DLD1 (cell line): ENCODE data around the gene ABCC5.
"Not testable (repeated sequence)": the region's sequence is repeated elsewhere in the genome, so short reads cannot be mapped to it uniquely, and the experiment has no call there.

Source experiments
- in situ Hi-C: cut with HindIII; loops from 2 replicates; pipeline ENCODE4 v1.10.0; 2017; ENCODE audit warnings: low sequenced_read_pairs

Gene ABCC5

DNA sequence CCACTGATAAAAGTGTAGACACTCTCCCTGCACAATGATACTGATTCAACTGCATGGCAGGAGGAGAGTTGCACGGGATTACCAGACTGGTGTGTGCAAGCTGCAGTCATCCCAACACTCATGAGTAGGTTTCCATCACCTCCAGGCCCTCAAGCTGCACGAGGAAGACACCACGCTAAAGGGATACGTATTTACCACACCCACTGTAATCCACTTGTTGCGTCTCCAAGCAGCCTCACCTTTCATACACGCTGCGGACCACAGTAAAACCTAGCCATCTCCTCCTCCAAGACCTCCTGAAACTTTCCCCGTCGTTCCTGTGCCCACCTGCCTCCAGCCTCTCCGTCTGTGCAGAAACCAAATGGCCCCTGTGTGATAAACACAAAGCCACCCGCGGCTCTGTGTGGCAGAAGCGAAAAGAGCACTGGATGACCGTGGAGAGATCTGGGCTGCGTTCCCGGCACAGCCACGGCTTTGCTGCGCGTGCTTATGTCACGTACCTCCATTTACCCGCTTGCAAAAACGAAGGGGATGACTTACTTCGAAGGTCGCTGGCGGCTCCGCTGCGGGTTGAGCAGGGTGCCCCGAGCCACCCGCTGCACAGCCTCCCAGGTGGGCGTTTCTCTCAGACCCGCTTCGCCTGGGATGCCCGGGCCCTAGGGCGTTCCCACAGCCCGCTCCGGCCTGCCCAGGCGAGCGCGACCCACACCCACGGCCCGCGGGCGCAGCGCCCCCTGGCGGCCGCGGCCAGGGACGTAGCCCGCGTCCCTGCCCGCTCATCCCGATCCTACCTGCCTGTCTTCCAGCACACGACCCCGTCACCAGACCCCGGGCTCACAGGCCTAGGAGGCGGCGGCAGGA, 643 bp downstream of the ABCC5 start:
- in situ Hi-C loops = loop anchor here (10.0 kb wide), 1 partner anchor 122 kb away; no protein-coding TSS in a partner anchor

DNA sequence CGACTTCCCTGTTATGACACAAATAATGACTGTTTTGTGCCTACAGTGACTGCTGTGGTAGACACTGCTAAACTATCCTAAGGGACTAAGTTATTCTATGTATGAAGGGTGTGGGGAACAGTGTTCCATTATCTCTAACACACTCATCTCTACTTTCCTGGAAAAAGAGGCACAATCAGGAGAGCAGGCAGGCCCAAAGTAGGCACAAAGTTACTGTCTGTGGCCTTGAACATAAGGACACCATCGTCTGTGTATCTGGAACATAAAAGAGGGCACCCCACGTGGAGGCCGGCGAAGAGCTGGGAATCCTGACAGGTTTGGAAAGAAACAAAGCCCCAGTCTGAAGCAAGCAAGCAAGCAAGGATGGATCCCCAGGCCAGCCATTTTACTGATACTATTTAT, 1.5 kb downstream of the ABCC5 start:
- in situ Hi-C loops = loop anchor here (10.0 kb wide), 1 partner anchor 121 kb away; no protein-coding TSS in a partner anchor

DNA sequence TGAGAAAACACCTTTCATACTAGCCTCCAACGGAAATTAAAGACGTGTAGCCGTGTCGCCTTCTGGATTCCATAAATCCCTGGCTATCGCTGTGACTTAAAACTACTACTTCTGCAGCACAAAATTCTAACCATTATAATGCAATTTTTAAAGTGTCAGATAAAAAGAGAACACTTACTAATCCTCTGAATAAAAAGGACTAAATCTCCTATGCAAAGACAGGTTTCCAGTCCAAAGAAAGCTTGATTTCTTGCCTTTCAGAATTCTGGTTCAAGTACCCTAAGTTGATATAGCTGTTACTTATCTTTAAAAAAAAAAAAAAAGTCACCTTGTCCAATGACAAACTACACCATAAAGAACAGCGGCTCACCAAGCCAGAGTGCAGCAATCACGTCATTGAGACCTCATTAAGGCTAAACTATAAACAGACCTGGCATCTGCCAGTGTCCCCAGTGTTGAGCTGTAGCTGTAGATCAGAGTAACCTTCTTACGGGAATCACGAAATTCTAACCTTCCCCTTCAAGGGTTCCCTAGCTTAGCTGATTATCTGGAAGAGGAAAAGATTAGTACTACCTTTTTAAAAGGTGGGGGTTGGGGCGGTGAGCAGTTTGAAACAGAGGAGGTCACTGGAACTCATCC, 2.2 kb downstream of the ABCC5 start:
- in situ Hi-C loops = loop anchor here (10.0 kb wide), 1 partner anchor 121 kb away; no protein-coding TSS in a partner anchor

DNA sequence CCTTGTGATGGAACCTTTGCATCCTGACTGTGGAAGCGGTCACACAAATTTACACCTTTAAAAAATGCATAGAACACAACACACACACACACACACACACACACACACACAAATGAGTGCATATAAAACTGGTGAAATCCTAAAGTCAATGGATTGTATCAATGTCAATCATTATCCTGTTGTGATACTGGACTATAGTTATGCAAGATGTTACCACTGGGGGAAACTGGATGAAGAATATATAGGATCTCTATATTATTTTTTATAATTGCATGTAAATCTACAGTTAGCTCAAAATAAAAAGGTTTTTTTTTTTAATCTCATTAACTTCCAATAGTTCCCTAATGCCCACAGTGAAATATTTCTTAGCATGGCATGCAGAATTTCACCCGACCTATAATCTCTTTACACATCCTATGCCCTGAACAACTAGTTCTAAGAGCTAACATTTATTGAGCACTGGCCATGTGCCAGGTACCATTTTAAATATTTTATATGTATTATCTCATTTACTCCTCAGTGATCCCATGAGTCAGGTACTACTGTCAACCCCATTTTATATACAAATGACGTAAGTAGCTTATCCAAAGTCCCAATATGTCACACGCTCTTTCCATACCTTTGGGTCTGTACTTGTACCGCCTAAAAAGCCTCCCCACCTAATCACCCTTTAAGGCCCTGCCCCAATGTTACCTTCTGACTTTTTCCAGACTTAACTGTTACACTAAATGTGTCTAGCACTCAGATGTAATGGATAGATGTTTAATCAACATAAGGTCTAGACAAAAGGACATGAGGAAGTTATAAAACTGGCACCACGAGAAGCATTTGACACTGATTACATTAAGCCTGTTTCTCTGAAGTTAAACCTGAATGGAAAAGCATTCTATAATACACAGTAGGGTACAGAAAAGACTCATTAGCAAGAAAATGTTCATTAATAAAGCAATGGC, 5.5 kb downstream of the ABCC5 start:
- in situ Hi-C loops = loop anchor here (10.0 kb wide), 1 partner anchor 117 kb away; no protein-coding TSS in a partner anchor

DNA sequence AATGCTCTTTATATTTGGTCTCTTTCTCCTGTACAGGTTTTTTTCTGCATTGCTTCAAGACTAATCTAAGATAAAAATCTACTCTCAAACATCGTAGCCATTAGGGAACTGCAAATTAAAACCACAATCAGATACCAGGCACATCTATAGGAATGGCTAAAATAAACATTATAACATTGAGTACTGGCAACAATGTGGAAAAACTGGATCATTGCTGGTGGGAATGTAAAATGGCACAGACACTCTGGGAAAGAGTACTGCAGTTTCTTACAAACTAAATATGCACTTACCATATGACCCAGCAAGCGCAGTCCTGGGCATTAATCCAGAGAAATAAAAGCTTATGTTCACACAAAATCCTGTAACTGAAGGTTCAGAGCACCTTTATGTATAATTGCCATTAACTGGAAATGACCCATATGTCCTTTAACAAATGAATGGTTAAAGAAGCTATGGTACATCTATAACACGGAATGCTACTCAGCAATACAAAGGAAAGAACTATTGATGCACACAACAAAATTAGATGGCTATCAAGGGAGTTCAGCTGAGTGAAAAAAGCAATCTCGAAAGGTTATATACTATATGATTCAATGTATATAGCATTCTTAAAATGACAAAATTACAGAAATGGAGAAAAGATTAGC, 6.3 kb downstream of the ABCC5 start:
- in situ Hi-C loops = loop anchor here (10.0 kb wide), 1 partner anchor 117 kb away; no protein-coding TSS in a partner anchor

DNA sequence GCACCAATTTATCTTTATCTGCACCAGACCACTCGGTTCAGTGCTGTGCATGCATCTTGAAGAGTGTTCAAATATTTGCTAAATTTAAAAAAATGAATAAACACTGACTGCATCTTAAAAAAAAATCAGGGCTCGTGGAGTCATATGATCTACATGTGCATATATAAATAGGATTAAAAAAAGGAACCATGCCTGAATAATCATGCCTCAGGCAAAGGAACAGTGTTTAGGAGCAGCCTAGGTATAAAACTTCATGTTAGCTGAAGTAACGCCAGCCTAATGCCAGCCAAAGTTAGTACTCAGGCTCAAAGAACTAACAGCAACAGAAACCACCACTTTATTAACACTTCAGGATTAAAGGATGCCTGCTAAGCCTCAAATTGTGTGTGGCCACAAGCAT, 9.5 kb downstream of the ABCC5 start:
- in situ Hi-C loops = no loop called here

DNA sequence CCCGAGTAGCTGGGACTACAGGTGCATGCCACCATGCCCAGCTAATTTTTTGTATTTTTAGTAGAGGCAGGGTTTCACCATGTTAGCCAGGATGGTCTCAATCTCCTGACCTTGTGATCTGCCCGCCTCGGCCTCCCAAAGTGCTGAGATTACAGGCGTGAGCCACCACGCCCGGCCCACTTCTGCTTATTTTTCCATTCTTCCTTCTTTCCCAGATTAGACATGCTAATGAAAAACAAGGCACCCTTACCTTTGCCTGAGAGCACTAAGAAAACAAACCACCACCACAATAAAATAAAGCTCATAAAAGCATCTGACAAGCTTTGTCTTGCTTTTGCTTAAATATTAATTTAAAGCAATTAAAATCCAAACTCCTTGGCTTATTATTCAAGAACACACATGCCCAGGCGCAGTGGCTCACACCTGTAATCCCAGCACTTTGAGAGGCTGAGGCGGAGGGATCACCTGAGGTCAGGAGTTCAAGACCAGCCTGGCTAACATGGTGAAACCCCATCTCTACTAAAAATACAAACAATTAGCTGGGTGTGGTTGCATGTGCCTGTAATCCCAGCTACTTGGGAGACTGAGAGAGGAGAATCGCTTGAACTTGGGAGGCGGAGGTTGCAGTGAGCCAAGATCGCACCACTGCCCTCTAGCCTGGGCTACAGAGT, 10.4 kb downstream of the ABCC5 start:
- in situ Hi-C loops = not testable (repeated sequence)

DNA sequence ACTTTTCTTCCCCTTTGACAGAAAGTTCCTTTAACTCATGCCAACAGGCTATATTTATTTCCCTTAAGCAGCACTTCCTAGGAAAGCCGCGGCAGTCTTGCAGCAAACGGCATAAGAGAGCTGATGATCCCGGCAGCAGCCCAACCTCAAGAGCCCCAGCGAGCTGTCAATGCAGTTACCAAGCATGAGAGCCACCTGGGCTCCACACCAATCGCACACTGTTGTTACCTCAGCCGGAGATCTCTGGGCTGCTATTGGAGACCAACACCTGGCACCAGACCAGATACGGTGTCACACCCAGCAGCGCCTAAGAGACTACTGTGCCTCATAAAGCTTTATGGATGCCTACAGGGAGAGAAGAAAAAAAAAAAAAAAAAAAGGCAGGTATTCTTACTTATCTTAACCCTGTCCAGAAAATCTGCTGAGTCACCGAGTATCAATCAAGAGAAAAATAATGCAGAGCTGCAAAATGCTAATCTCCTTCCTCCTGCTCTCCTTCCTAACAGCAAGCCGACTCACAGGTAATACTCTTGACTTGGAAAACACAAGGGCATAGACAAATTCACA, 11.7 kb downstream of the ABCC5 start:
- in situ Hi-C loops = no loop called here

DNA sequence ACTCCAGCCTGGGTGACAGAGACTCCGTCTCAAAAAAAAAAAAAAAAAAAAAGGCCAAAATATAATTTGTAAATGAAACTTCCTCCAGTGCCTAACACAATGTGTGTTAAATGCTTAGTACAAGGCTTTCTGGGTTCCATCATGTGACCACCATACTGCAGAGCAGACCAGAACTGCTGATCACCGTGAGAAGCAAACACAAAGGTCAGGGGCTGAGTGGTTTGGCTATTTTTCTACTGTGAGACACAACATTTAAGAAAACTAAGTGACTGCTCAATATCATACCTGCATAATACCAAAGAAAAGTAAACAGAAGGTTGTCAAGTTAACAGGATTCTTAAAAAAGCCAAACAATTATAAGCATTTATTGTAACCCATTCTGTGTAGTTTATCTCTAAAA, 13.2 kb downstream of the ABCC5 start:
- in situ Hi-C loops = no loop called here

DNA sequence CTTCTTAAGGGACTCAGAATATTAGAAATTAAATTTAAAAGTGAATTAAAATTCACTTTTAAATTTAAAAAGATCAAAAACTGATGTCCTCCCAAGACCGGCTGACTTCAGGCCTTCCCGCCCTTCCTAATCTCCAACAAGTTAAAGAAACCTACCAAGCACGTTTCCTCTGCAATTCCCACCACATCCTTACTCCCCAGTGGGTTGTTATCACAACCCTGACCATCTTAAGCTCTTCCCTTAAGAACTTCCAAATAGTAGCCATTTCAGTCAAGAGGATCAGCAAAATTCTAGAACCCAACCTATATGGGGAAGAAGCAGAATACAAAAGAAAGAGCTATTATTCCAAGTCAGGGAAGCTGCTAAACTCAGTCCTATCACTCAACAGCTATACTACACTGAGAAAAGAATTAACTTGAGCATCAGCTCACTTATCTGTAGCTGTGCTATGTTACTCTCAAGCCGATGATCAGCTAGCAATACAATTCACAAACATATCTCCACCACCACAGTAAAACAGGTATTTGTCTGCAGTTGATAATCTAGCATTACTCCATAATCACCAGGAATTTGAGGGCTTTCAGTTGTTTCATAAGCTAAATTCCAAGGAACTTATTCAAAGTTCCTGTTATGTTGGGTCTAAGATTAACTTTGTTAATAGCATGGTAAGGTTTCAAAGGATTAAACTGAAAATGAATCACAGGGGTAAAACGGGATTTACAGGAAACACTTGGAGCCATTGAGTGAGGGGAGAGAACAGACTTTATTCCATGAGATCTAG, 14.3 kb downstream of the ABCC5 start:
- in situ Hi-C loops = no loop called here

DNA sequence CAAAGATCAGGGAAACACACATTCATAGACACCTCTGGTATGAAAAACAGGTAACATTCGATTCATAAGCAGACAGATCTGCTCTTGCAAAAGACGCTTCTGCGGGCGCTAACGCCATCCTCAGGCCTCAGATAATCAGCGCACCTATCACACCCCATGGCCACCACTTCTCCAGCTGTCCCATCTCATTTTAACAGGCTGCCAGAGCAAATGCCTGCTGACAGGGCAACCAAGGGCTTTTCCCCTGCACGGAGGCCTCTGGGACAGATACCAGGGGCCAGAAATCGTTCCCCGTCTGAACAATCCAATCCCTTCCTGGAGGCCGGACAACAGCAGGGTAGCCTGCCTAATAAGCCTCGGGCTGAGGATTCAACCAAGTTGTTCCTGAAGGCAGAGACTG, 15.2 kb downstream of the ABCC5 start:
- in situ Hi-C loops = no loop called here

DNA sequence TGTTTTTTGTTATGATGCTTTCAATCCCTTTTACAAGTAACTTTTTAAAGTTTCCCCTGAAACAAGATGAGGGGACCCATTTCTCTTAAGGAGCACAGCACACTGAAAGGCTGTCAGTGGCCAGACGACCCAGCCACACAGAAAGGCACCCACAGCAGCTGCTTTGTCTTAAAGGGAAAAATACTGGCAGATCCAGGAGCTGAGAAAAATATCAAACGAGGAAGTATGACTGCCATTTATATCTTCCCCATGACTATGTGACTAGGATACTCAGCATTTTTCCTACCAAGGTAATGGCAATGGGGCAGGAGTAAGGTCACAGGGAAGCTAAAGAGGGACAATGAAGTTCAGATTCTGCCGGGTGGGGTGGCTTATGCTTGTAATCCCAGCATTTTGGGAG, 15.9 kb downstream of the ABCC5 start:
- in situ Hi-C loops = no loop called here

DNA sequence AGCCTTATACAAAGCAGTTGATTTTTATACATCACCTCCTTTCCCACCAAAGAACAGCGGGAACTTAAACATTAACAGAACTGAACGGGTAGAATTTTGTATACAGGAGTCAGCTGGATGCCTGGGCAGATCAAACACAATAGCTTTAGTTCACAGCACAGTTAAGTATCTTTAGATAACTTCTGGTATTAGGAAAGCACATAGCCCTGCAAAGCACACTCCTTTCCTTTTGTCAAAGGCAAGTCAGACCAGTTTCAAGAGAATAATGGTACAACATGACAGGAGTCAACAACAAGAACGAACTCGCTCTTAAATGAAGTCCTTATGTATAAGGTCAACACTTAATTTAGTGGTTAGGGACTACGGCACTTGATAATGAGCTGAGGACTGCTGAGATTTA, 26.3 kb downstream of the ABCC5 start:
- in situ Hi-C loops = no loop called here

DNA sequence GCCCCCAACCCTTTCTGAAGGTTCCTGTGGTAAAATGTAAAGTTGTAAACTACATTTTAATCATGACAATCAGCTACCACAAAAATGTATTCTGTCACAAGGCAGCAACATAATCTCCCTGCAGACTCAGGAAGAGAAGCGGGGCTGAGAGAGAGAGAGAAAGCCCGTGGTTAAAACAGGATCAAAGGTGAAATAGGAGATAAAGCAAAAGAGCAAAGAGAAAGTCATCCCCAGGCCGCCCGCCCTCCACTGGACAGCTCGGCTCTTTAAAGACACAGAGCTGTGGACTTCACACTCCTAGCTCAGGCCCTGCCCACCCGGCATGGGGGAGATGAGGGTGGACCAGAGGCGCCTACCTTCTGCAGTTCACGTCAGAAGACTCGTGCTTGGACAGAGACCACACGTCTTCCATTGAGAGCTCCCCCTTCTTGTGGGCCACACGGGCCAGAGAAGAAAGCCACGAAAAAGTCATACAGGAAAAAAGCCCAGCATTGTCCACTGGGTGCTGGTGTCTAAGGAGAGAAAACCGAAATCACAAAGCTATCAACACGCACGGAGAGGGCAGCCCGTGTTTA, 29.4 kb downstream of the ABCC5 start:
- in situ Hi-C loops = no loop called here

DNA sequence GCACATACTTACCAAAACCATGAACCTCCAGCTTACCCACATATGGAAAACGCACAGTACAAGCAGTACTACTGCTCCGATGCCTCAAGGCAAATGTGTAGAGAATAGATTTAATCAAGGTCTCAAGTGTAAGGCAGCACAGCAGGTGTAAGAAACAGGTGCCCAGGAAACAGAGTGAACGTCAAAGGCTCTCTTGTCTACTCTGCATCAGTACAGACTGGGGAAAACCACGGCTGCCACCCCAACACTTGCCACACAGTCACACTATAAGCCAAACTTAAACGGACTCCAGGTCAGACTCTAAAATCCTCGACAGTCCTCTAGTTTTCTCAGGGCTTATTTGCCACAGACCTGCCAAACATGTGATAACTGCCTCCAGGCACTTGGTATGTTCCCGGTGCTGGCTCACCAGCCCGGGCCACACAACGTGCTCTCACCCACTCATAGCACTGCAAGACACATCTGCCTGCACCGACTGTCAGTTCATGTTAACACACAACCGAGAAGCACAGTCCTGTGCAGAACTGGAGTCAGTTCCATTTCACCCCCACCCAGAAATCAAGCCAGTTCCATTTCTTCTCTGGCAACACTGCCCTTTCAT, 30.6 kb downstream of the ABCC5 start:
- in situ Hi-C loops = no loop called here

DNA sequence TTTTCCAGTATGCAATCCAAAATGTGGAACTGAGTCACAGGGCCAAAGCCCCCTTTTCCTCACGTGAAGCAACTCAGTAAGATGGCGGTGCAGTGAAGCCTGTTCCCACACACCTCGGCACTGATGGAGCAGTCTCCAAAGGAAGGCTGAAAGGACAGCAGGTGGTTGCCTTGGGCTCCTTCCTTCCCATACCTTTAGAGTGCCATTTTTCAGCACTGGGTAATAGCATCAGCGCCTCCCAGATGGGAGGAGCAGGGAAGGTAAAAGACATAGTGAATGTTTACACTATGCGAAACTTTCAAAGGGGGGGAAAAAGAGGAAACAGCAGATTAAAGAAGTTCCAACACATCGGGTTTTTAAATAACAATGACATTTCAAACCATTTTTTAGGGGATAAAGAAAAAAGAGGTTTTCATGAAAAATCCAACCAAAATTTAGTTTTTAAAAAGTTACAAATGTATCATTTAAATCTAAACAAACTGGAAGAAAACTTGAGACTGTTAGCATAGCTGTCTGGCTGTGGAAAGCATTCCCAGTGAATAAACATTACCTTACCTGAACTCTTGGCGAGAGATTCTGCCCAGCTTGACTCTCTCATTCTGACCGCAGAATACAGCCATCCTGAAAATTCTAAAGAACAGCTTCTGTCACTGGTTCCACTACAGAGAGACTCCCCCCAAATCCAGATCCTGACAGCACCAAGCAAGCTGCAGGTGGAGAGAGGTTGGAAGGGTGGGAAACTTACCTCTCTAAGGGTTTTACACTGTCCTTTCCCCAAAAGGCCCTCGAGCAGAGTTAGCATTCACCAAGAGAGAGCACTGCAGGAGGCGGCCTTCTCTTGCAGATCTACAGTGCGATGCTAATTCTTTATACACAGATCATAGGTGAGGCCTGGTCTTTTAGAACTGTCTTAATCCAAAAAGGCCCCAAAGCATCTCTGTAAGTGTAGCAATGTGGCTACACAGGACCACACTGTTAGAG, 32.6 kb downstream of the ABCC5 start:
- in situ Hi-C loops = no loop called here
